HCT116 (cell line): ENCODE results near the gene ANHX. TPM values are rescaled to one million over a fixed set of nuclear protein-coding genes. Genes with fewer than 3 reads are reported as not detected.

Experiments
- ATAC-seq: fragments of 200-7000 bp; cut with Tn5 transposase; 2 replicates; pipeline ENCODE4 v1.9.1; 2020; ENCODE audit warnings: mild to moderate bottlenecking, moderate library complexity
- BruUV-seq: library from RNA; stranded (reverse); fragments of 400-500 nt; replicated peaks from 2 replicates; lab custom pipeline; 2021; lab: Mats Ljungman, UMichigan
- CTCF ChIA-PET: fragments of 300-600 bp; sonication (Branson Sonifier 250); formaldehyde crosslinking; loops from one replicate; lab custom pipeline; 2021; ENCODE audit warnings: antibody characterized with exemption; lab: Charles Lee
- POLR2A ChIA-PET: fragments of 300-600, 350-600 bp; sonication (Branson Sonifier 250); formaldehyde crosslinking; loops from one replicate; lab custom pipeline; 2021; ENCODE audit warnings: antibody characterized with exemption; lab: Charles Lee
- RAD21 ChIA-PET, 2 experiments: fragments of 300-600 bp; sonication (Branson Sonifier 250); formaldehyde crosslinking; loops; one replicate each; lab custom pipeline; 2023; ENCODE audit warnings: low total read pairs in 2 of 2; ENCODE audit not compliant: uncharacterized antibody in 2 of 2, unreplicated experiment in 2 of 2, low non-redundant PET in 1 of 2; lab: Charles Lee
- DNase-seq: peaks from one replicate; pipeline ENCODE4 v3.0.0-alpha.2; 2010; ENCODE audit warnings: low read depth, low spot score
- H2AFZ ChIP-seq: fragments of 200-600 bp; shearing (Covaris generic), sonication (generic); 2 replicates; pipeline ENCODE4 v1.6.1; 2017; ENCODE audit warnings: low read depth, mixed run types, mixed read lengths, antibody characterized with exemption, low read length; ENCODE audit not compliant: poor library complexity, severe bottlenecking
- H3K27ac ChIP-seq: 2 replicates; pipeline ENCODE4 v1.5.1; 2012; ENCODE audit warnings: low read depth, low read length
- H3K27me3 ChIP-seq: fragments of 200-600 bp; sonication (generic); 2 replicates; pipeline ENCODE4 v1.6.1; 2016; ENCODE audit warnings: mixed run types, low read length, mixed read lengths; ENCODE audit not compliant: insufficient read depth
- H3K36me3 ChIP-seq, 2 experiments: fragments of 200-500 bp in 1 of 2; fragments of 200-600 bp in 1 of 2; sonication (Bioruptor generic) in 1 of 2; sonication (generic) in 1 of 2; 2 replicates each; pipeline versions ENCODE4 v1.5.1 to v1.6.1; 2014 to 2016; ENCODE audit warnings: low read length in 2 of 2, inconsistent platforms in 1 of 2, mixed read lengths in 1 of 2, mixed run types in 1 of 2; ENCODE audit not compliant: insufficient read depth in 2 of 2, control insufficient read depth in 1 of 2
- H3K4me1 ChIP-seq, 2 experiments: fragments of 200-600 bp in 1 of 2; sonication (generic) in 1 of 2; 2 replicates each; pipeline versions ENCODE4 v1.5.1 to v1.6.1; 2012 to 2017; ENCODE audit warnings: low read length in 2 of 2, inconsistent platforms in 1 of 2, mild to moderate bottlenecking in 1 of 2, mixed read lengths in 1 of 2, mixed run types in 1 of 2, moderate library complexity in 1 of 2; ENCODE audit not compliant: insufficient read depth in 2 of 2, control insufficient read depth in 1 of 2
- H3K4me2 ChIP-seq: fragments of 200-600 bp; sonication (generic); 2 replicates; pipeline ENCODE4 v1.6.1; 2017; ENCODE audit warnings: mixed run types, low read length, mixed read lengths
- H3K4me3 ChIP-seq, 2 experiments: fragments of 200-600 bp in 1 of 2; sonication (generic) in 1 of 2; replicated peaks in 1 of 2; 2 replicates each; pipeline ENCODE4 v1.5.1; 2011 to 2016; ENCODE audit warnings: low read length in 2 of 2, control low read depth in 1 of 2, low read depth in 1 of 2, mild to moderate bottlenecking in 1 of 2, mixed read lengths in 1 of 2, mixed run types in 1 of 2
- H3K79me2 ChIP-seq: fragments of 200-600 bp; sonication (generic); 2 replicates; pipeline ENCODE4 v1.6.1; 2017; ENCODE audit warnings: mild to moderate bottlenecking, mixed run types, low read length, moderate library complexity, mixed read lengths; ENCODE audit not compliant: insufficient read depth
- H3K9ac ChIP-seq: fragments of 200-600 bp; sonication (generic); 2 replicates; pipeline ENCODE4 v1.6.1; 2016; ENCODE audit warnings: low read length, mixed read lengths
- H3K9me2 ChIP-seq: fragments of 200-600 bp; sonication (generic), shearing (Covaris generic); 2 replicates; pipeline ENCODE4 v1.6.1; 2017; ENCODE audit warnings: mixed run types, mild to moderate bottlenecking, moderate library complexity; ENCODE audit not compliant: insufficient read depth
- H3K9me3 ChIP-seq, 2 experiments: fragments of 200-500 bp in 1 of 2; fragments of 200-600 bp in 1 of 2; sonication (Bioruptor generic) in 1 of 2; sonication (generic) in 1 of 2; 2 replicates each; pipeline ENCODE4 v1.6.1; 2014 to 2017; ENCODE audit warnings: low read length in 2 of 2, mixed read lengths in 2 of 2, inconsistent platforms in 1 of 2, low read depth in 1 of 2, mild to moderate bottlenecking in 1 of 2, mixed run types in 1 of 2, moderate library complexity in 1 of 2; ENCODE audit not compliant: control insufficient read depth in 1 of 2, insufficient read depth in 1 of 2
- H4K20me1 ChIP-seq: fragments of 200-600 bp; sonication (generic), shearing (Covaris generic); 2 replicates; pipeline ENCODE4 v1.6.1; 2017; ENCODE audit warnings: mixed run types, mild to moderate bottlenecking, moderate library complexity; ENCODE audit not compliant: insufficient read depth
- CBX3 ChIP-seq: IDR thresholded peaks from 2 replicates; pipeline ENCODE4 v1.6.1; 2012; ENCODE audit warnings: low read depth
- CEBPB ChIP-seq: IDR thresholded peaks from 2 replicates; pipeline ENCODE4 v1.6.1; 2012; ENCODE audit warnings: low read depth
- EGR1 ChIP-seq: IDR thresholded peaks from 2 replicates; pipeline ENCODE4 v1.6.1; 2012; ENCODE audit warnings: low read depth
- EZH2 ChIP-seq: fragments of 200-600 bp; sonication (generic); IDR thresholded peaks from 2 replicates; pipeline ENCODE4 v1.6.1; 2017; ENCODE audit warnings: antibody characterized with exemption, mixed run types
- EZH2phosphoT487 ChIP-seq: fragments of 200-600 bp; IDR thresholded peaks from 2 replicates; pipeline ENCODE4 v1.6.1; 2018; ENCODE audit warnings: antibody characterized with exemption, borderline replicate concordance
- JUND ChIP-seq: IDR thresholded peaks from 2 replicates; pipeline ENCODE4 v1.6.1; 2012
- SP1 ChIP-seq: IDR thresholded peaks from 2 replicates; pipeline ENCODE4 v1.6.1; 2012; ENCODE audit warnings: low read depth
- ZNF274 ChIP-seq: fragments of 200-500 bp; sonication (Bioruptor generic); IDR thresholded peaks from 2 replicates; pipeline ENCODE4 v1.6.1; 2014; ENCODE audit warnings: mild to moderate bottlenecking, low read depth, low read length, inconsistent platforms
- intact Hi-C: fragments of 100-400 bp; cut with micrococcal nuclease; formaldehyde crosslinking; loops from 2 replicates; pipeline ENCODE4 v1.10.0; 2022
- total RNA-seq: library from RNA; stranded (reverse); gene quantifications from one replicate; pipeline ENCODE4 v1.2.1, GENCODE V29; 2021; ENCODE audit not compliant: unreplicated experiment
- TF ChIP-seq, protein P1 (sequence below): IDR thresholded peaks from 2 replicates; pipeline ENCODE4 v1.6.1; 2012; ENCODE audit warnings: low read depth
- TF ChIP-seq, protein P2 (sequence below): IDR thresholded peaks from 2 replicates; pipeline ENCODE4 v1.6.1; 2011; ENCODE audit warnings: mild to moderate bottlenecking, low read length, moderate library complexity; ENCODE audit not compliant: insufficient replicate concordance; ENCODE audit errors: extremely low read depth
- TF ChIP-seq, protein P3 (sequence below): IDR thresholded peaks from 2 replicates; pipeline ENCODE4 v1.6.1; 2012

ANHX gene
- total RNA-seq, 1 experiment from 2014 or later = not detected

DNA sequence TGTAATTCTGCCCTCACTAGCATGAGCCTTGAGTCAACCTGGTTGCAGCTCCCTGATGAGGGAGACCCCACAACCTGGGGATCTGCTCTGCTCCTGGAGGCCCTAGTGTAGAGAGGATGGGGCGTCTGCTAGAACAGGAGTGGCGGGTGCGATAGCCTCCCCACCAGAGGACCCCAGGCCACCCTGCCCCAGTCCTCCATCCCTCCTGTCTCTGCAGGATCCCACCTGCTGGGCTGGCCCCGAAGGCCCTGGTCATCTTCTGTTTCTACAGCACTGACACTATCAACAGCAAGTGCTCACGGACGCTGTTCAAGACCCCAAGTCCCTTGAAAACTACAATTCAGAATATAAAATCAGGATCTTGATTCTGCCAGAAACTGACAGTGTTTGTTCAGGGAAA lies 15.2 kb downstream of the ANHX start:
- RAD21 ChIA-PET = no interaction called here
- Histone ChIP-seq H3K79me2 (no peaks in the 10 kb centered on the region), H4K20me1 (no peaks in the 10 kb centered on the region), H3K36me3 (no peaks in the 10 kb centered on the region), H3K9ac (no peak overlapping the region), H2AFZ (no peak overlapping the region), H3K9me3 (peaks cover 3% of the 10 kb centered on the region in 2 experiments; a peak in 2 of 4 replicates), H3K4me2 (no peak overlapping the region), H3K4me3 (no peak overlapping the region), H3K4me1 (no peaks in the 10 kb centered on the region), H3K9me2 (no peaks in the 10 kb centered on the region), H3K27me3 (no peaks in the 10 kb centered on the region), H3K27ac (no peak overlapping the region)
- intact Hi-C loops = no loop called here
- no TSS peak for BruUV-seq
- CTCF ChIA-PET = no interaction called here
- TF ChIP-seq, protein P1, sequence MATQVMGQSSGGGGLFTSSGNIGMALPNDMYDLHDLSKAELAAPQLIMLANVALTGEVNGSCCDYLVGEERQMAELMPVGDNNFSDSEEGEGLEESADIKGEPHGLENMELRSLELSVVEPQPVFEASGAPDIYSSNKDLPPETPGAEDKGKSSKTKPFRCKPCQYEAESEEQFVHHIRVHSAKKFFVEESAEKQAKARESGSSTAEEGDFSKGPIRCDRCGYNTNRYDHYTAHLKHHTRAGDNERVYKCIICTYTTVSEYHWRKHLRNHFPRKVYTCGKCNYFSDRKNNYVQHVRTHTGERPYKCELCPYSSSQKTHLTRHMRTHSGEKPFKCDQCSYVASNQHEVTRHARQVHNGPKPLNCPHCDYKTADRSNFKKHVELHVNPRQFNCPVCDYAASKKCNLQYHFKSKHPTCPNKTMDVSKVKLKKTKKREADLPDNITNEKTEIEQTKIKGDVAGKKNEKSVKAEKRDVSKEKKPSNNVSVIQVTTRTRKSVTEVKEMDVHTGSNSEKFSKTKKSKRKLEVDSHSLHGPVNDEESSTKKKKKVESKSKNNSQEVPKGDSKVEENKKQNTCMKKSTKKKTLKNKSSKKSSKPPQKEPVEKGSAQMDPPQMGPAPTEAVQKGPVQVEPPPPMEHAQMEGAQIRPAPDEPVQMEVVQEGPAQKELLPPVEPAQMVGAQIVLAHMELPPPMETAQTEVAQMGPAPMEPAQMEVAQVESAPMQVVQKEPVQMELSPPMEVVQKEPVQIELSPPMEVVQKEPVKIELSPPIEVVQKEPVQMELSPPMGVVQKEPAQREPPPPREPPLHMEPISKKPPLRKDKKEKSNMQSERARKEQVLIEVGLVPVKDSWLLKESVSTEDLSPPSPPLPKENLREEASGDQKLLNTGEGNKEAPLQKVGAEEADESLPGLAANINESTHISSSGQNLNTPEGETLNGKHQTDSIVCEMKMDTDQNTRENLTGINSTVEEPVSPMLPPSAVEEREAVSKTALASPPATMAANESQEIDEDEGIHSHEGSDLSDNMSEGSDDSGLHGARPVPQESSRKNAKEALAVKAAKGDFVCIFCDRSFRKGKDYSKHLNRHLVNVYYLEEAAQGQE = no peak
- TF ChIP-seq CEBPB (no peak), EZH2phosphoT487 (no peak), SP1 (no peak), CBX3 (no peak), EGR1 (no peak), JUND (no peak), EZH2 (no peak)
- ATAC-seq = no peak
- DNase-seq = no peak
- POLR2A ChIA-PET = no interaction called here

DNA sequence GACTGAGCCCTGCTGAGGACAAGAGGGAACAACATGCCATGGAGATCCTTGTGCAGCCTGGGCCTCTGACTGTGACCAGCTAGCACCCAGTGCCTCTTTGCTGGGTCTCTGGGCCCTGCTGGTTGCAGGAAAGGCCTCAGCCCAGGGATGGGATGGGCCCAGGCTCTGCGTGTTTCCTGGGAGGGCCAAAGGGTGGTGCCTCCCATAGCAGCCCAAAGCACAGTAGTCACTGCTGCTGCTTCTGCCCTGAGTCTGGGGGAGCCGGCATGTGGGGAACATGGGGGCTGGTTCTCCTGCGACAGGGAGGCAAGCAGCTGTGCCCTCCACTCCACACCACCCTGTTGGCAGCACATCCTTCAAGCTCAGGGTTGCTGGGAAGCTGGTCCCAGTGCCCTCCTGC lies 18.5 kb downstream of the ANHX start:
- H3K4me1 ChIP-seq = no peaks in the 10 kb centered on the region
- H2AFZ ChIP-seq = no peak overlapping the region
- RAD21 ChIA-PET = no interaction called here
- BruUV-seq = no TSS peak
- no peak overlapping the region for H3K27ac ChIP-seq
- POLR2A ChIA-PET = no interaction called here
- intact Hi-C loops = no loop called here
- ATAC-seq = no peak
- TF ChIP-seq, protein P2, sequence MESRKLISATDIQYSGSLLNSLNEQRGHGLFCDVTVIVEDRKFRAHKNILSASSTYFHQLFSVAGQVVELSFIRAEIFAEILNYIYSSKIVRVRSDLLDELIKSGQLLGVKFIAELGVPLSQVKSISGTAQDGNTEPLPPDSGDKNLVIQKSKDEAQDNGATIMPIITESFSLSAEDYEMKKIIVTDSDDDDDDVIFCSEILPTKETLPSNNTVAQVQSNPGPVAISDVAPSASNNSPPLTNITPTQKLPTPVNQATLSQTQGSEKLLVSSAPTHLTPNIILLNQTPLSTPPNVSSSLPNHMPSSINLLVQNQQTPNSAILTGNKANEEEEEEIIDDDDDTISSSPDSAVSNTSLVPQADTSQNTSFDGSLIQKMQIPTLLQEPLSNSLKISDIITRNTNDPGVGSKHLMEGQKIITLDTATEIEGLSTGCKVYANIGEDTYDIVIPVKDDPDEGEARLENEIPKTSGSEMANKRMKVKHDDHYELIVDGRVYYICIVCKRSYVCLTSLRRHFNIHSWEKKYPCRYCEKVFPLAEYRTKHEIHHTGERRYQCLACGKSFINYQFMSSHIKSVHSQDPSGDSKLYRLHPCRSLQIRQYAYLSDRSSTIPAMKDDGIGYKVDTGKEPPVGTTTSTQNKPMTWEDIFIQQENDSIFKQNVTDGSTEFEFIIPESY = no peak
- TF ChIP-seq EGR1 (no peak), CBX3 (no peak), ZNF274 (no peak), EZH2 (no peak)
- TF ChIP-seq, protein P3, sequence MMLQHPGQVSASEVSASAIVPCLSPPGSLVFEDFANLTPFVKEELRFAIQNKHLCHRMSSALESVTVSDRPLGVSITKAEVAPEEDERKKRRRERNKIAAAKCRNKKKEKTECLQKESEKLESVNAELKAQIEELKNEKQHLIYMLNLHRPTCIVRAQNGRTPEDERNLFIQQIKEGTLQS = no peak
- TF ChIP-seq, all 23 proteins: peak for 0
- Histone ChIP-seq H3K9me3 (peaks cover 0 to 3% of the 10 kb centered on the region in 2 experiments; a peak in 2 of 4 replicates), H3K4me3 (no peak overlapping the region), H3K9me2 (no peaks in the 10 kb centered on the region), H3K79me2 (no peaks in the 10 kb centered on the region), H3K27me3 (no peaks in the 10 kb centered on the region), H4K20me1 (no peaks in the 10 kb centered on the region), H3K36me3 (no peaks in the 10 kb centered on the region), H3K9ac (no peak overlapping the region), H3K4me2 (no peak overlapping the region)
- DNase-seq = no peak
- CTCF ChIA-PET = no interaction called here
